Measurements from ENCODE around the gene APCDD1L.

- TF ChIP-seq CTCF (IDR thresholded peaks at IDR 0.05), result no peak
- no peak for TF ChIP-seq POLR2A (IDR thresholded peaks at IDR 0.05)
Observed at GRCh38 chr20:58461104-58461503, 54.1 kb downstream of the APCDD1L start.

Measured in breast epithelium (tissue), 3 donors.